ENCODE data around the gene CNN3.
"Not testable (repeated sequence)": the region's sequence is repeated elsewhere in the genome, so short reads cannot be mapped to it uniquely, and the experiment has no call there.

CNN3 gene

DNA sequence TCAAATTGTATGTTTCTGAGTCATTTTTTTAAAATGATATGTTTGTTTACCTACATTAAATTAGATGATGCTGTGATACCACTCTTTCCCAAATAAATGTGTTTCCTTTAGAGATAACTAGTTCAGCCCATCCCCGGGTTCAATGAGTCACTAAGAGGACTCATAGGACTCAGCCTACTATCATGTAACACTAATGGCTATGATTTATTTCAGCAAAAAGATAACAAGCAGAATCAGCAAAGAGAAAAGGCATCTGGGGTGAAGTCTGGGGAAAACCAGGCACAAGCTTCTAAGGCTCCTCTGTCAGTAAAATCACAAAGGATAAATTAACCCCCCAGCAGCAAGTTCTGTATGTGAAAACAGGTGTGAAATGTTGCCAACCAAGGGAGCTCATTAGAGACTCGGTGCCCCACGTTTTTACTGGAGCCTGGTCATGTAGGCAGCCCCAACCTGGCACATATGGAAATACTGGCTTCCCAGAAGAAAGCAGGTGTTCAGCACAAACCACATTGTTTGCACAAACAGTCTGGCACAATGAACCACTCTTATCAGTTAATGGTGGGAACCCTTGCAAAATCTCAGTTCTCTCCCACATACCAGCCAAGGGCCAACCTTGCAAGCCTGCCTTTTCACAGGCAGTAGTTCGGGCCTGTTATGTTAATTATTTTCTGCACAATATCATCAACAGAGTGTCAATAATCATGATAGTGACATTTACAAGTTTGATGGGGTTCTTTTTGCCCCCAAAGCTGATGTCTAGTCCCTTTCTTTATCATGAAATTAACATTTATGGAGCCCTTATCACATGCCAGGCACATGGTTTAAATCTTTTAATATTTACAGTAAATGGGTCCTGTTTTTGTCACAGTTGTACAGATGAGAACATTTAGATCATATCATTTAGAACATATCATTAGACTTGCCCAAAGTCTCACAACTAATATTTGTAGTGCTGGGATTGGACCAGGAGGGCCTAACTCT is 23.1 kb upstream of the CNN3 start:
- no peak for DNase-seq

DNA sequence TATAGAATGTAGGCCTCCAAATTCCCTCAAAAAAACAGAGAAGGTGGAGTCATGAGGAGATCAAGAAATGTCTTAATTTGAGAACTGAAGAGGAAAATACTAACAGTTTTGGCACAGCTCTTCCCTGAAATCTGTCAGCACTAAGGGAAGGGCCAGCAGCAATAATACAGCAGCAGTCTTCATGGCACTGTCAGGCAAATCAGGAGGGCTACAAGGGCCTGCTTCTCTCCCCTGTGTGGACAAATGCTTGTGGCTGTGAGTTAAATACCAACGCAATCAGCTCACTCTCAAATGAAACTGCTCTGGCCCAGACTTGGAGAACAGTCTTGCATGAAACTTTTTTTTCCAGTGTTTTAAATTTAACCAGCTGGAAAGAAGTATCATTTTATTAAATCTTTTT is 20.5 kb upstream of the CNN3 start:
- DNase-seq, result no peak

DNA sequence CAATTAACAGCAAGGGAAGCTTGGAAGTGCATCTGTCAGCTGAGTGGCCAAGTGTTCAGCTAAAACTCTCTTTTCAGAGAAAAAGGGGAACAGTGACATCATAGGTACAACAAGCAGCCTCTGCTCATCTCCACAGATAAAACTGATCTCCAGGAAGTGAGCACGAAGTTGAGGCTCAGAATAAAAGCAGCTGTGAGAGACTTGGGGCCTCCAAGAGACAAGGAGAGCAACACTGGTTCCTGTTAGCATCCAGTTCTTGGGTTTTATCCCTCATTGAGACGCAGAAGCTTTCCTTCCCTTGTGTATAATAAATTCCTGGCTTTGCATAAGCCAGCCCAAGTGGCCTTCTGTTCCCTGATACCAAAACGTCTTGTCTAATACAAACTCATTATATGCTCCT is 20.0 kb upstream of the CNN3 start:
- no peak for DNase-seq

- DNase-seq, result no peak
Measured at GRCh38 chr1:94942171-94943128, 15.5 kb upstream of the CNN3 start.

GRCh38 chr1:94941480-94941879 is 14.6 kb upstream of the CNN3 start:
- not testable (repeated sequence) for DNase-seq

- no peak for DNase-seq
Measured at GRCh38 chr1:94940738-94941137, 13.8 kb upstream of the CNN3 start.

GRCh38 chr1:94937820-94938219 is 10.9 kb upstream of the CNN3 start:
- no peak for DNase-seq

DNA sequence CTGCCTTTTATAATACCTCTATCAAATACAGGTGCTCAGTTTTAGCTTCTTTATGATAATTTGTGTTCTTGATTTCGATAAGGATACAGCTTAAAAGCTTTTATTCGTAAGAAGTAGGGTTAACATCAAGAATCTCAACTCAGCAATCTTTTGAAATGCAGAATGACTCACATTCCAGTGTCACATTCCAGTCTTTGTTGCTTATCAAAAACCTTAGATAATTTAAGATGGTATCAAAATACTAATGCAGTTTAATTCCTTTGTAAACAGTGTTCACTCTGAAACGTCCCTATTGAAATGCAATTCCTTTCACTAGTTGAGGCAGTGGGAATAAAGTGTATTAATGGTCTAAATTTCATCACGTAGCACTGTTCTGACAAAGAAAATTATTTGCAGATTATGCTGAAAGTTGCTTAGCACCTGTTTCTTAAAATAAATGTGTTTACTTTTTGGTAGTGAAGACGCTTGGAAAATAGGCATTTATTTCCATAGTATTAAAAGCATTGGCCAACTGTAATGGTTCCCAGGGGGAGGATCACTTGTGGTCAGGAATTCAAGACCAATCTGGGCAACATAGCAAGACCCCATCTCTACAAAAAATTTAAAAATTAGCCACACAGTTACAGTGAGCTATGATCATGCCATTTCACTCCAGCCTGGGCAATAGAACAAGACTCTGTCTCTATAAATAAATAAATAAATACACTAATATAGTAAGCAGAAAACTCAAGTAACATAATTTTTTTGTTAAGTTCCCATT is 10.1 kb upstream of the CNN3 start:
- DNase-seq, result no peak

- no peak for DNase-seq
Measured at GRCh38 chr1:94935476-94935875, 8.6 kb upstream of the CNN3 start.

- DNase-seq, result no peak
Measured at GRCh38 chr1:94935034-94935433, 8.1 kb upstream of the CNN3 start.

- no peak for DNase-seq
Measured at GRCh38 chr1:94934551-94934950, 7.6 kb upstream of the CNN3 start.

GRCh38 chr1:94931254-94931841 is 4.4 kb upstream of the CNN3 start:
- DNase-seq, result no peak

DNA sequence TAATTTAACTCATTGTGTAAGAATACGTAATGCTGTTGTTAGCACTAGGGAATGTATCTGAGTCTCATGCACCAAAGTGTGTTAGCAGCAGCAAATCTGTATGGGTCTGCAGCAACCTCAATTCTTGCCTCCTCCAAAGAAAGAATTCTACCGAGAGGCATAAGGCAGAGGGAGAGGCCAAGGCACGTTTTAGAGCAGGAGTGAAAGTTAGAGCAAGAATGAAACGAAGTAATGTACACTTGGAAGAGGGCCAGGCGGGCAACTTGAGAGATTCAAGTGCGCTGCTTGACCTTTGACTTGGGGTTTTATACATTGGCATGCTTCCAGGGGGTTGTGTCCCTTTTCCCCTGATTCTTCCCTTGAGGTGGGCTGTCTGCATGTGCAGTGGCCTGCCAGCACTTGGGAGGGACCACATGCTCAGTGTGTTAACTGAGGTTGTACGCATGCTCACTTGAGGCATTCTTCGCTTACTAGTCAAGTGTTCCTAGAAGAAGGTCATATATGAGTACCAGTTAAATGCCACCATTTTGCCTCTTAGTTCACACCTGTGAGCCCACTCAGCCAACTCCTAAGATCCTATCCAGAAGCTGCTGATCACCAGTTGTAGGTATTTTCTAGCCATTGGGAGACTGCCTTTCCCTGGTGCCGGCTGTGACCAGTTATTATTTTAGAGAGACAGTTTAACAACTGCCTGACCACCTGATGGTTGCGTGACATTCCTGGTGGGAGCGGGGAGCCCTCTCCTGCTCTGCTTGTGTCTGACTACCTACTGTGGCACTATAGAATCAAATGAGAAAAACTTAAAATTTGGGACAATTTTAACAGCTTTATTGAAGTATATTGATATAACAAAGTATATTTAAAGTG is 2.7 kb upstream of the CNN3 start:
- DNase-seq, result no peak

- no peak for DNase-seq
Measured at GRCh38 chr1:94928293-94928939, 1.5 kb upstream of the CNN3 start.

DNA sequence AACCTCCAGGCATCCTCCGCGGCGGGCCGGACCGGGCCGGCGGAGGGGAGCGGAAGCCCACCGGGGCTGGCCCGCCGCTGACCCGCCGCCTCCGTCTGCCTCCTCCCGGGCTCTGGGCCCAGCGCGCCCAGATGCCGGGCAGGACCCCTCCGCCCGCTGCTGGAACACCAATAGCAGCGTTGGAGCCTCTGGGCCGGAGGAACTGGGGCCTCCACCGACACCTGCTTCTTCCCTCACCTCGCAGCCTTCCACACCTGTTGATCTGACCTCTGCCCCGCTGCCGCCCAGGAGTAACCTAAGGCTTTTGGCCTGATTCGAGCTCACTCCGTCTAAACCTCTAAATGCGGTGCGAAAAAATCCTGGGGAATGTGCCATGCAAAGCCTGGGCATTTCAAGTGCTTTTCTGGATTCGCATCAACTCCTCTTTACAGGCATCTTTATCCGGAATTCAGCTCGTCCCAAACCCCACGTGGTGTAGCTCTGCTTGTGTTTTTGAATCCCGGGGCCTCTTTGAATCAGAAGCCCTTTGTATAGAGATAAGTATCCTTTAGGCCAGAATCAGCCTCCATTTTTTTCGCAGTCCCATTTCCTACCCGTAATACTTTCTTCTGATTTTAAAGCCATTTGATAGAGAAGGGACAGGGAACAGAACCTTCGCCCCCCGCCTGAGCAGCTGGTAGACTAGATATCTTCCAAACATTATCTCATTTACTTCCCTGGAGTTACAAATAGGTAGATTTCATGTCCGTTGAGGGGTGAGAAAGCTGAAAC is 680 bp upstream of the CNN3 start:
- no peak for DNase-seq

- no peak for DNase-seq
Measured at GRCh38 chr1:94926126-94926914, 590 bp downstream of the CNN3 start.

DNA sequence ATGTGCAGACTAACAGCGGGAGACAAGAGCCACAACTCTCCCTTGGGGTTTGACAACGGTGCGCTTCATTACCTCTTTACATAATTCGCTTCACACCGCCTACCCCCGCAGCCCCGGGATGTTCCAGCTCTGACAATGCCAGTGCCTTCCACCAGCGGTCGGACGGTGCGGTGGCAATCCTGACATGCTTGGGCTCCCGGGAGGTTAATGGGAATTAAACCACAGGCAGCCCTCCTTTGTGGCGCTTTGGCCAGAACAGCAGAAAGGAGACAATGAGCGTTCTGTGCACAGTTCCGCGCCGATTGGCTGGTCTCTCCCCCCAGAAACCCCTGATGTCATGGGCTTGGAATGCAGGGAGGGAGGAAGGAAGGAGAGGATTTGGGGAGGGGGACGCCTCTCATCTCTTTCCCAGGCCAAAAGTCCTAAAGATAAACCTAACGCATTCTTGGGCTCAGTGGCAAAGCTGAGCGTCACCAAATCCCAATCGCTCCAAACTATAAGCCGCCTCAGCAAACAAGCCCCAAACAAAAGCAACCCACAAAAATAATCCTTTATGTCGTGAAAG is 1.3 kb downstream of the CNN3 start:
- DNase-seq, result no peak

- DNase-seq, result no peak
Measured at GRCh38 chr1:94925004-94925403, 1.9 kb downstream of the CNN3 start.

All from activated CD4-positive, CD25-positive, alpha-beta regulatory T cell (primary cell).